Eye (tissue), 1 donor: Measurements from ENCODE around the gene KLHL1.

Source experiments
- DNase-seq: peaks from one replicate; pipeline ENCODE4 v3.0.0-alpha.2; 2015

KLHL1 gene

DNA sequence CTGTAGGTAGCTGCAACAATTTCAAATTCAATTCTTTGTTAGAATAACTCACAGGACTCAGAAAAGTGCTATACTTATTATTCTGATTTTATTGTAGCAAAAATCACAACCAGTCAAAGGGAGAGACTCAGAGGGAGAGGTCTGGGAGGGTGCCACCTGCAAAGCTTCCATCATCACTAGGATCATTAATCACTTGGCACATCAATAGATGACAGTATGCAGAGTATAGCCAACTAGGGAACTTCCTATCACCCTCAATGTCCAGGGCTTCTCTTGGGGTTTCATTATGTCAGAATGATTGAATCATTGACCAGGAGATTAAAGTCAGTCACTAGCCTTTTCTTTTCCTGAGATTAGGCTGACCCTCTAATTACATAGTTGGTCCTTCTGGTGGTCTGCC, 432.0 kb downstream of the KLHL1 start:
- DNase-seq, result no peak

DNA sequence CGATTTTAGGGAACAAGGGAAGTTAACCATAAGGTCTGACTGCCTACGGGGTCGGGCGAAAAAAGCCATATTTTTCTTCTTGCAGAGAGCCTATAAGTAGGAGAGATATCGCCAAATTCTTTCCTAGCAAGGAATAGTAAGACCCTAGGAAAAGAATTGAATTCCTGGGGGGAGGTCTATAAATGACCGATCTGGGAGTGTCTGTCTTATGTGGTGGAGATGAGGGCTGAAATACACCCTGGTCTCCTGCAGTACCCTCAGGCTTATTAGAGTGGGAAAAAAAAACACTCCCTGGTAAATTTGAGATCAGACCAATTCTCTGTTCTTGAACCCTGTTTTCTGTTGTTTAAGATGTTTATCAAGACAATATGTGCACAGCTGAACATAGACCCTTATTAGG, 448.1 kb downstream of the KLHL1 start:
- no peak for DNase-seq

DNA sequence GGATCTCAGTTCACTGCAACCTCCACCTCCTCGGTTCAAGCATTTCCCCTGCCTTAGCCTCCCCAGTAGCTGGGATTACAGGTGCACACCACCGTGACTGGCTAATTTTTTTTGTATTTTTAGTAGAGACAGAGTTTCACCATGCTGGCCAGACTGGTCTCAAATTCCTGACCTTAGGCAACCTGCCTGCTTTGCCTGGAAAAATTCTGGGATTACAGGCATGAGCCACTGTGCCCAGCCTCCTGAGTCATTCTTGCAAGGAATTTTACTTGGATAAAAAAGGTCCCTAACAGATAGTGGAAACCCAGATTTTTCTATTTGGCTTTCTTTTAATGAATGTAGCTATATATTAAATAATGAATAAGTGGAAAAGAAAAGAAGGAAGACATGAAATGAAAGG, 450.6 kb downstream of the KLHL1 start:
- no peak for DNase-seq

DNA sequence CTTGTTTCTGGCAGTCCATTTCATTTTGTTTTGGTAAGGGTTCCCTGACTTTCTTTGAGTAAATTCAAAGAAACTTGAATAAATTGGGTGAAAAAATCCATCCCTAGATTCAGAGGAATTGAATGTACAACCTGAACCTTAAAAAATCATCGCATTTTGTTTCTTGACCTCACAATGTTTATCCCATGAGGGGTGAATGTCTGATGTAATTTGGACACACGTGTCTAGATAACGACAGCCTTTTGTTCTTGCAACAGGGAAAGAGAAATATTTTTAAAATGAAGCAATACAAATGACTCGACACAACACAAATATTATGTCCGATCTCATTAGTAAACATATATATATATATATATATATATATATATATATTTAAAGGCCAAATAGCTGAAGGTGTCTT, 453.9 kb downstream of the KLHL1 start:
- no peak for DNase-seq
